H9 (cell line): ENCODE results near the gene RNLS. TPM values are rescaled to one million over a fixed set of nuclear protein-coding genes. Genes with fewer than 3 reads are reported as not detected.

Source experiments
- DNase-seq: peaks from one replicate; pipeline ENCODE4 v3.0.0-alpha.2; 2017
- H2AFZ ChIP-seq: one replicate; pipeline ENCODE4 v1.6.1; 2013; ENCODE audit warnings: mild to moderate bottlenecking, low read length, control low read depth, moderate library complexity
- H2AK5ac ChIP-seq: 2 replicates; pipeline ENCODE4 v1.6.1; 2013; ENCODE audit warnings: low read length, control low read depth, mixed read lengths; ENCODE audit not compliant: insufficient read length
- H2BK120ac ChIP-seq: one replicate; pipeline ENCODE4 v1.6.1; 2013; ENCODE audit warnings: low read depth, mild to moderate bottlenecking, low read length, control low read depth, inconsistent platforms; ENCODE audit not compliant: poor library complexity, severe bottlenecking
- H2BK12ac ChIP-seq: 2 replicates; pipeline ENCODE4 v1.6.1; 2013; ENCODE audit warnings: low read length, control low read depth, mixed read lengths, low read depth; ENCODE audit not compliant: insufficient read length
- H2BK15ac ChIP-seq: 2 replicates; pipeline ENCODE4 v1.6.1; 2013; ENCODE audit warnings: low read depth, low read length, control low read depth
- H2BK20ac ChIP-seq: one replicate; pipeline ENCODE4 v1.6.1; 2013; ENCODE audit warnings: low read depth, mild to moderate bottlenecking, low read length, control low read depth, inconsistent platforms; ENCODE audit not compliant: poor library complexity, severe bottlenecking
- H2BK5ac ChIP-seq: 2 replicates; pipeline ENCODE4 v1.6.1; 2013; ENCODE audit warnings: low read length, control low read depth, mixed read lengths; ENCODE audit not compliant: insufficient read length
- H3K14ac ChIP-seq: 2 replicates; pipeline ENCODE4 v1.6.1; 2013; ENCODE audit warnings: low read length, control low read depth; ENCODE audit not compliant: insufficient read depth
- H3K18ac ChIP-seq: 2 replicates; pipeline ENCODE4 v1.6.1; 2013; ENCODE audit warnings: low read depth, mild to moderate bottlenecking, mixed read lengths, low read length, control low read depth; ENCODE audit not compliant: insufficient read length
- H3K23ac ChIP-seq: 2 replicates; pipeline ENCODE4 v1.6.1; 2013; ENCODE audit warnings: low read length, control low read depth, mixed read lengths, low read depth; ENCODE audit not compliant: insufficient read length
- H3K23me2 ChIP-seq: 2 replicates; pipeline ENCODE4 v1.6.1; 2013; ENCODE audit warnings: low read depth, mild to moderate bottlenecking, mixed read lengths, low read length, control low read depth; ENCODE audit not compliant: insufficient read length, poor library complexity, severe bottlenecking
- H3K27ac ChIP-seq: 2 replicates; pipeline ENCODE4 v1.5.1; 2013; ENCODE audit warnings: low read length, control low read depth, mixed read lengths, low read depth; ENCODE audit not compliant: insufficient read length
- H3K27me3 ChIP-seq: 2 replicates; pipeline ENCODE4 v1.6.1; 2013; ENCODE audit warnings: low read length, control low read depth, inconsistent platforms; ENCODE audit not compliant: insufficient read depth
- H3K4ac ChIP-seq: 2 replicates; pipeline ENCODE4 v1.6.1; 2013; ENCODE audit warnings: low read depth, mild to moderate bottlenecking, control low read depth, inconsistent platforms, low read length, moderate library complexity
- H3K4me1 ChIP-seq: 2 replicates; pipeline ENCODE4 v1.6.1; 2013; ENCODE audit warnings: low read length, control low read depth, inconsistent platforms; ENCODE audit not compliant: insufficient read depth
- H3K4me2 ChIP-seq: 2 replicates; pipeline ENCODE4 v1.6.1; 2013; ENCODE audit warnings: low read length, control low read depth, mixed read lengths; ENCODE audit not compliant: insufficient read length, insufficient read depth
- H3K56ac ChIP-seq: 2 replicates; pipeline ENCODE4 v1.6.1; 2013; ENCODE audit warnings: low read depth, mild to moderate bottlenecking, mixed read lengths, low read length, control low read depth; ENCODE audit not compliant: insufficient read length
- H3K79me1 ChIP-seq: 2 replicates; pipeline ENCODE4 v1.6.1; 2013; ENCODE audit warnings: low read depth, mild to moderate bottlenecking, moderate library complexity, low read length, control low read depth, inconsistent platforms; ENCODE audit not compliant: insufficient read depth, poor library complexity, severe bottlenecking
- H3K79me2 ChIP-seq: 2 replicates; pipeline ENCODE4 v1.6.1; 2013; ENCODE audit warnings: low read length, control low read depth, inconsistent platforms; ENCODE audit not compliant: insufficient read depth
- H3K9ac ChIP-seq: 2 replicates; pipeline ENCODE4 v1.6.1; 2013; ENCODE audit warnings: low read length, control low read depth, mixed read lengths; ENCODE audit not compliant: insufficient read length; ENCODE audit errors: extremely low read depth
- H3K9me3 ChIP-seq: one replicate; pipeline ENCODE4 v1.6.1; 2013; ENCODE audit warnings: low read depth, low read length, inconsistent platforms; ENCODE audit not compliant: control insufficient read depth
- H3T11ph ChIP-seq: one replicate; pipeline ENCODE4 v1.6.1; 2013; ENCODE audit warnings: mild to moderate bottlenecking, low read length, control low read depth, inconsistent platforms
- H4K20me1 ChIP-seq: one replicate; pipeline ENCODE4 v1.6.1; 2013; ENCODE audit not compliant: control insufficient read depth, insufficient read length, insufficient read depth
- H4K5ac ChIP-seq: 2 replicates; pipeline ENCODE4 v1.6.1; 2013; ENCODE audit warnings: low read depth, mild to moderate bottlenecking, mixed read lengths, low read length, control low read depth; ENCODE audit not compliant: insufficient read length
- H4K8ac ChIP-seq: replicated peaks from 2 replicates; pipeline ENCODE4 v1.6.1; 2013; ENCODE audit warnings: low read length, control low read depth, mixed read lengths, low read depth; ENCODE audit not compliant: insufficient read length
- H4K91ac ChIP-seq: 2 replicates; pipeline ENCODE4 v1.6.1; 2013; ENCODE audit warnings: low read depth, mild to moderate bottlenecking, moderate library complexity, mixed read lengths, low read length, control low read depth; ENCODE audit not compliant: insufficient read length
- H3K27ac Mint-ChIP-seq, 3 experiments: 2 replicates in 2 of 3; 3 replicates in 1 of 3; pipeline ENCODE4 v1.8.0; 2020 to 2021; ENCODE audit warnings: mixed read lengths in 3 of 3, mild to moderate bottlenecking in 1 of 3, moderate library complexity in 1 of 3
- H3K27me3 Mint-ChIP-seq: 2 replicates; pipeline ENCODE4 v1.8.0; 2021; ENCODE audit warnings: low read depth, mild to moderate bottlenecking, moderate library complexity, mixed read lengths
- H3K36me3 Mint-ChIP-seq, 3 experiments: 2 replicates in 2 of 3; 3 replicates in 1 of 3; pipeline ENCODE4 v1.8.0; 2020 to 2021; ENCODE audit warnings: low read depth in 3 of 3, mixed read lengths in 3 of 3; ENCODE audit not compliant: insufficient read depth in 1 of 3
- H3K4me1 Mint-ChIP-seq, 2 experiments: 2 replicates each; pipeline ENCODE4 v1.8.0; 2020; ENCODE audit warnings: mixed read lengths in 2 of 2
- H3K4me3 Mint-ChIP-seq, 2 experiments: 2 replicates in 1 of 2; 3 replicates in 1 of 2; pipeline ENCODE4 v1.8.0; 2020 to 2021; ENCODE audit warnings: mild to moderate bottlenecking in 2 of 2, mixed read lengths in 2 of 2, moderate library complexity in 1 of 2
- H3K9me3 Mint-ChIP-seq, 2 experiments: 2 replicates in 1 of 2; 3 replicates in 1 of 2; pipeline ENCODE4 v1.8.0; 2020; ENCODE audit warnings: mild to moderate bottlenecking in 2 of 2, mixed read lengths in 2 of 2, moderate library complexity in 1 of 2
- CTCF ChIP-seq: fragments of 200-600 bp; sonication (generic); conservative IDR thresholded peaks from 3 replicates; pipeline ENCODE4 v1.8.0; 2021; ENCODE audit warnings: antibody characterized with exemption, mild to moderate bottlenecking
- WGBS: extraction: QIAGEN DNeasy Blood & Tissue Kit; methylation state at CpG from one replicate; pipeline ENCODE4 v1.1.7; 2013; ENCODE audit warnings: missing lambda C conversion rate, low lambda C conversion rate, mixed read lengths; ENCODE audit not compliant: insufficient read length; ENCODE audit errors: extremely low coverage; 5-methylcytosine and 5-hydroxymethylcytosine counted together
- total RNA-seq: library from RNA; stranded (reverse); gene quantifications from 2 replicates; pipeline ENCODE4 v1.2.1, GENCODE V29; 2021

Gene RNLS
- total RNA-seq, 1 experiment from 2014 or later = 7.5 TPM

GRCh38 chr10:88239212-88239611 is 343.9 kb downstream of the RNLS start:
- Histone ChIP-seq H2AK5ac (no peak overlapping the region), H4K8ac (no peak overlapping the region), H3K9ac (no peak overlapping the region), H2BK20ac (no peak overlapping the region), H4K5ac (no peak overlapping the region), H3K4ac (no peak overlapping the region), H3K9me3 (no peaks in the 10 kb centered on the region), H3K4me2 (no peak overlapping the region), H2BK15ac (no peak overlapping the region), H2BK5ac (no peak overlapping the region), H3K4me1 (no peaks in the 10 kb centered on the region), H4K91ac (no peak overlapping the region), H2BK12ac (no peak overlapping the region), H3K14ac (no peak overlapping the region), H3K23me2 (no peaks in the 10 kb centered on the region), H4K20me1 (no peaks in the 10 kb centered on the region), H3K18ac (no peak overlapping the region), H3K79me1 (no peaks in the 10 kb centered on the region), H3K56ac (no peak overlapping the region), H2BK120ac (no peak overlapping the region), H3K23ac (no peak overlapping the region), H3K79me2 (no peaks in the 10 kb centered on the region), H3K27ac (no peak overlapping the region), H3T11ph (no peak overlapping the region), H3K27me3 (no peaks in the 10 kb centered on the region), H2AFZ (no peak overlapping the region)
- no peak overlapping the region for H3K4me3 Mint-ChIP-seq
- H3K36me3 Mint-ChIP-seq = no peaks in the 10 kb centered on the region
- TF ChIP-seq CTCF = no peak
- H3K9me3 Mint-ChIP-seq = no peaks in the 10 kb centered on the region
- peaks cover 4 to 5% of the 10 kb centered on the region in 2 experiments for H3K4me1 Mint-ChIP-seq
- no peak overlapping the region for H3K27ac Mint-ChIP-seq
- no peaks in the 10 kb centered on the region for H3K27me3 Mint-ChIP-seq
- WGBS = no CpG with 5 or more reads among the region's 2 CpGs
- no peak for DNase-seq
